Epithelial cell of esophagus (primary cell): ENCODE measurements around the gene OR5AP2.
"Not testable (repeated sequence)": the region's sequence is repeated elsewhere in the genome, so short reads cannot be mapped to it uniquely, and the experiment has no call there.

ENCODE experiments used
- DNase-seq: peaks from one replicate; pipeline ENCODE4 v3.0.0; 2010; ENCODE audit warnings: low read depth
- H3K4me3 ChIP-seq: 2 replicates; pipeline ENCODE4 v1.5.1; 2011; ENCODE audit warnings: mild to moderate bottlenecking, low read length, control low read depth
- CTCF ChIP-seq: IDR thresholded peaks from 2 replicates; pipeline ENCODE4 v1.5.1; 2011; ENCODE audit warnings: low read depth, mild to moderate bottlenecking, low read length, control low read depth, inconsistent platforms; ENCODE audit not compliant: insufficient read depth; ENCODE audit errors: missing control alignments

Gene OR5AP2

GRCh38 chr11:56636861-56637260, 5.4 kb downstream of the OR5AP2 start:
- no peak for TF ChIP-seq CTCF
- no peak overlapping the region for H3K4me3 ChIP-seq
- DNase-seq: no peak

GRCh38 chr11:56632329-56632728, 9.9 kb downstream of the OR5AP2 start:
- no peak for TF ChIP-seq CTCF
- H3K4me3 ChIP-seq: no peak overlapping the region
- DNase-seq: no peak

GRCh38 chr11:56625946-56626345, 16.3 kb downstream of the OR5AP2 start:
- no peak for TF ChIP-seq CTCF
- DNase-seq: no peak
- H3K4me3 ChIP-seq: no peak overlapping the region

DNA sequence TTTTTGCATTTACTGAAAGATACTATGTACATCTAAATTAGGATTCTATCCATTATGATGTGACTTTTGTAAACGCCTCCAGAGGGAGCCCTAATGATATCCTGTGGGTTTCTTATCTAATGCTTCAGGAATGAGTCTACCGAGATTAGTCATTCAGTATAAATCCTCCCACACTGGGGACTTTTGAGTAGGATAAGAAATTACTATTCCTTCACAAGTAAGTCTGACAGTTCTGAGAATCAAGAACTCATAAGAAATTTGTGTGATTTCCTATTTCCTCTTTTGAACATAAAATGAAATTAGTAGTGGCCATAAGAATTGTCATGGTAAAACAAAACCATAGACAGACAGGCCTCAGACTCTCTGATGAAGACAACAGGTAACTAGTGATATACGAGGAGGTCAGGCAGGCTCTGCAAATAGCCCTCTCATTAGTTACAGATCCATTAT, 17.6 kb downstream of the OR5AP2 start:
- peak; percentile 78 for DNase-seq
- H3K4me3 ChIP-seq: no peak overlapping the region
- peak; percentile 30 for TF ChIP-seq CTCF

GRCh38 chr11:56611174-56611573, 31.1 kb downstream of the OR5AP2 start:
- H3K4me3 ChIP-seq: no peak overlapping the region
- DNase-seq: no peak
- TF ChIP-seq CTCF: no peak

GRCh38 chr11:56592088-56592717, 50.0 kb downstream of the OR5AP2 start:
- not testable (repeated sequence) for DNase-seq, H3K4me3 ChIP-seq
